ENCODE data around the gene LIMCH1.

LIMCH1 gene

GRCh38 chr4:41611124-41611838 is 73.3 kb downstream of the LIMCH1 start:
- no peak for DNase-seq

- peak; percentile 17 to 37 for DNase-seq
These were observed 74.2 kb downstream of the LIMCH1 start for GRCh38 chr4:41611881-41612871.

- DNase-seq, result no peak
These were observed 75.4 kb downstream of the LIMCH1 start for GRCh38 chr4:41613386-41613785.

- no peak for DNase-seq
These were observed 75.9 kb downstream of the LIMCH1 start for GRCh38 chr4:41613821-41614220.

GRCh38 chr4:41614519-41614918 is 76.6 kb downstream of the LIMCH1 start:
- DNase-seq, result no peak

GRCh38 chr4:41619161-41619560 is 81.2 kb downstream of the LIMCH1 start:
- no peak for DNase-seq

- DNase-seq, result no peak
These were observed 82.8 kb downstream of the LIMCH1 start for GRCh38 chr4:41620594-41621256.

- DNase-seq, result no peak
These were observed 84.8 kb downstream of the LIMCH1 start for GRCh38 chr4:41622787-41623186.

GRCh38 chr4:41624765-41625164 is 86.8 kb downstream of the LIMCH1 start:
- no peak for DNase-seq

- no peak for DNase-seq
These were observed 87.6 kb downstream of the LIMCH1 start for GRCh38 chr4:41625531-41625930.

GRCh38 chr4:41628936-41629335 is 91.0 kb downstream of the LIMCH1 start:
- no peak for DNase-seq

- DNase-seq, result no peak
These were observed 93.6 kb downstream of the LIMCH1 start for GRCh38 chr4:41631523-41631922.

- no peak for DNase-seq
These were observed 94.6 kb downstream of the LIMCH1 start for GRCh38 chr4:41632481-41633073.

- no peak for DNase-seq
These were observed 95.4 kb downstream of the LIMCH1 start for GRCh38 chr4:41633321-41633720.

GRCh38 chr4:41635441-41635840 is 97.5 kb downstream of the LIMCH1 start:
- no peak for DNase-seq

- DNase-seq, result no peak
These were observed 100.2 kb downstream of the LIMCH1 start for GRCh38 chr4:41638203-41638602.

- no peak for DNase-seq
These were observed 100.9 kb downstream of the LIMCH1 start for GRCh38 chr4:41638866-41639265.

- no peak for DNase-seq
These were observed 101.3 kb downstream of the LIMCH1 start for GRCh38 chr4:41639291-41639690.

- DNase-seq, result no peak
These were observed 102.9 kb downstream of the LIMCH1 start for GRCh38 chr4:41640906-41641305.

- DNase-seq, result peak in 1 of 2 experiments; percentile 13
These were observed 104.8 kb downstream of the LIMCH1 start for GRCh38 chr4:41642746-41643145.

GRCh38 chr4:41643331-41643730 is 105.4 kb downstream of the LIMCH1 start:
- no peak for DNase-seq

- peak; percentile 52 to 62 for DNase-seq
These were observed 106.4 kb downstream of the LIMCH1 start for GRCh38 chr4:41644288-41644914.
